Ascending aorta (tissue), 2 donors: Measurements from ENCODE around the gene NPW. TPM values are rescaled to one million over a fixed set of nuclear protein-coding genes. Genes with fewer than 3 reads are reported as not detected.

Experiments
- DNase-seq, 2 donors: peaks; one replicate each; pipeline ENCODE4 v3.0.0-alpha.2; 2019; ENCODE audit warnings: low spot score in 2 of 2
- H3K27ac ChIP-seq, 2 donors: fragments of 200-600 bp; sonication (generic); one replicate each; pipeline ENCODE4 v1.5.1; 2016 to 2017; ENCODE audit warnings: mild to moderate bottlenecking in 1 of 2
- H3K27me3 ChIP-seq: fragments of 200-600 bp; sonication (generic); one replicate; pipeline ENCODE4 v1.5.1; 2017
- H3K36me3 ChIP-seq, 2 donors: fragments of 200-600 bp; sonication (generic); one replicate each; pipeline ENCODE4 v1.5.1; 2016
- H3K4me1 ChIP-seq, 2 donors: fragments of 200-600 bp; sonication (generic); one replicate each; pipeline ENCODE4 v1.5.1; 2016 to 2017; ENCODE audit warnings: mild to moderate bottlenecking in 1 of 2
- H3K4me3 ChIP-seq, 2 donors: fragments of 200-600 bp; sonication (generic); one replicate each; pipeline ENCODE4 v1.5.1; 2016 to 2017; ENCODE audit warnings: mild to moderate bottlenecking in 1 of 2
- H3K9me3 ChIP-seq, 2 donors: fragments of 200-600 bp; sonication (generic); one replicate each; pipeline ENCODE4 v1.5.1; 2016
- CTCF ChIP-seq, 3 experiments: fragments of 200-600 bp in 2 of 3; fragments of 450-650 bp in 1 of 3; sonication (generic) in 2 of 3; IDR thresholded peaks; one replicate each; pipeline ENCODE4 v1.5.1; 2016 to 2019; ENCODE audit warnings: antibody characterized with exemption in 3 of 3, mild to moderate bottlenecking in 1 of 3, moderate library complexity in 1 of 3
- intact Hi-C: fragments of 100-400 bp; cut with DNase I; formaldehyde crosslinking; loops from one replicate; pipeline ENCODE4 v1.15.1; 2023
- total RNA-seq: library from RNA; depleted of rRNA; stranded (reverse); fragments of >200 nt; gene quantifications from one replicate; pipeline ENCODE4 v1.1.0, GENCODE V29; 2016

Gene NPW
- total RNA-seq, 1 donor from 2014 or later, result not detected

DNA sequence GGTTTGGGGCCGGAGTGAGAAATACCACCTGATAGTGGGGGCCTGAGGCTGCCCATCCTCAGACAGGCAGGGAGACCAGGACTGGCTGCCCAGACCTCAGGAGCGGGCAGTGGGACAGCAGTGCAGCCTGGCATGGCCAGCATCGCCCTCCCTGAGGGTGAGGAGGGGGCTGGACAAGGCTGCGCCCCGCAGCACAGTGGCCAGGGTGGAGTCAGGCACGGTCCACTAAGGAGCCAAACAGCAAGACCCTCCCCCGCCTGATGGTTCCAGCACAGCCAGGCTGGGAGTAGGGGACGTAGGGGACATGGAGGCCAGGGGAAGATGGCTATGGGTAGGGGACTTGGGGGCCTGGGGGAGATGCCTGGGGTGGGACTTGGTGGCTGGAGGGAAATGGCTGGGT, 13.3 kb upstream of the NPW start:
- DNase-seq, result no peak
- Histone ChIP-seq H3K4me3 (no peak overlapping the region), H3K4me1 (peaks cover 23 to 34% of the 10 kb centered on the region in 2 donors), H3K36me3 (peaks cover 21% of the 10 kb centered on the region in 2 donors), H3K9me3 (no peaks in the 10 kb centered on the region), H3K27me3 (no peaks in the 10 kb centered on the region), H3K27ac (no peak overlapping the region)
- intact Hi-C loops, result no loop called here
- TF ChIP-seq CTCF (IDR thresholded peaks at IDR 0.05), result no peak

- H3K27ac ChIP-seq, result no peak overlapping the region
- H3K4me3 ChIP-seq, result peak overlapping the region in 1 of 2 donors; percentile 75
- TF ChIP-seq CTCF (IDR thresholded peaks at IDR 0.05), result no peak
- H3K36me3 ChIP-seq, result peaks cover 12% of the 10 kb centered on the region in 2 donors
- intact Hi-C loops, result no loop called here
- H3K4me1 ChIP-seq, result peaks cover 23 to 34% of the 10 kb centered on the region in 2 donors
- H3K9me3 ChIP-seq, result no peaks in the 10 kb centered on the region
- no peak for DNase-seq
- H3K27me3 ChIP-seq, result no peaks in the 10 kb centered on the region
Observed at GRCh38 chr16:2007081-2007836, 12.3 kb upstream of the NPW start.

- H3K36me3 ChIP-seq, result peaks cover 4% of the 10 kb centered on the region in 2 donors
- TF ChIP-seq CTCF (IDR thresholded peaks at IDR 0.05), result no peak
- H3K27ac ChIP-seq, result no peak overlapping the region
- peaks cover 23 to 34% of the 10 kb centered on the region in 2 donors for H3K4me1 ChIP-seq
- H3K27me3 ChIP-seq, result no peaks in the 10 kb centered on the region
- no peak for DNase-seq
- intact Hi-C loops, result no loop called here
- peak overlapping the region; percentile 75 to 94 for H3K4me3 ChIP-seq
- H3K9me3 ChIP-seq, result no peaks in the 10 kb centered on the region
Observed at GRCh38 chr16:2008009-2008526, 11.5 kb upstream of the NPW start.

DNA sequence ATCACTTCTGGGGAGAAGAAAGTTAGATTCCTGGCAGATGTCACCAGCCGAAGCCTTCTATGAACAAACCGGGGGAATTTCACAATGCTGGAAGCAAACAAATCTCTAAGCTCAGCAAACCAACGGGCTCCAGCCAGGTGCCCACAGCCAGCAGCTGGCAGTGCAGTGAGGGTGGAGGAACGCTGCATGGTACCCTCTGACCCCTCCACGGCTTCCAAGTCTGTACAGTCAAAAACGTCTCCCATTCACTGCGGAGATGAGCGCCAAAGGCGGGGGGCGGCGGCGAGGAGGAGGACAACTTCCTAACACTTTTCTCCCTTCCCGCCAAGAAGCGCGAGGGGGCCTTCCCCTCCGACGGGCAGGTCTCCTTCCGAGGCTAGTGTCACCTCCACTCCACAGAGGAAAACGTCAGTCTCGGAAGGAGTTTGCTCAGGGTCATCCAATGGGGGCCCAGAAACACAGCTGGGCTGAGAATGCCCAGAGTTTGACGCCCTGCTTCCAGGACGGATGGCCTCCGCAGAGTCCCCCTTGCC, 10.9 kb upstream of the NPW start:
- Histone ChIP-seq H3K27me3 (no peaks in the 10 kb centered on the region), H3K36me3 (no peaks in the 10 kb centered on the region), H3K27ac (peak overlapping the region; percentile 52 to 75), H3K4me3 (peak overlapping the region; percentile 75 to 94), H3K4me1 (peaks cover 23 to 34% of the 10 kb centered on the region in 2 donors), H3K9me3 (no peaks in the 10 kb centered on the region)
- no peak for TF ChIP-seq CTCF (IDR thresholded peaks at IDR 0.05)
- intact Hi-C loops, result no loop called here
- DNase-seq, result no peak

- Histone ChIP-seq H3K4me3 (peak overlapping the region; percentile 75 to 94), H3K36me3 (no peaks in the 10 kb centered on the region), H3K9me3 (no peaks in the 10 kb centered on the region), H3K27ac (peak overlapping the region; percentile 52 to 75), H3K27me3 (no peaks in the 10 kb centered on the region), H3K4me1 (peaks cover 19 to 31% of the 10 kb centered on the region in 2 donors)
- no peak for TF ChIP-seq CTCF (IDR thresholded peaks at IDR 0.05)
- DNase-seq, result no peak
- intact Hi-C loops, result no loop called here
Observed at GRCh38 chr16:2009164-2009711, 10.3 kb upstream of the NPW start.
